Prostate gland (tissue), 2 donors: ENCODE measurements around the gene CMTM8. TPM values are rescaled to one million over a fixed set of nuclear protein-coding genes. Genes with fewer than 3 reads are reported as not detected.

Source experiments
- DNase-seq: peaks from one replicate; pipeline ENCODE4 v3.0.0-alpha.2; 2019; ENCODE audit warnings: low spot score
- H3K27ac ChIP-seq, 2 donors: fragments of 200-600 bp; sonication (generic); 2 replicates each; pipeline ENCODE4 v1.5.1; 2017 to 2019
- H3K27me3 ChIP-seq: fragments of 200-600 bp; sonication (generic); replicated peaks from 2 replicates; pipeline ENCODE4 v1.5.1; 2019; ENCODE audit not compliant: insufficient read depth
- H3K36me3 ChIP-seq, 2 donors: fragments of 200-600 bp; sonication (generic); 1 replicate in 1 of 2; 2 replicates in 1 of 2; pipeline versions ENCODE4 v1.5.1 to v1.8.1; 2017 to 2019
- H3K4me1 ChIP-seq: fragments of 200-600 bp; sonication (generic); replicated peaks from 2 replicates; pipeline ENCODE4 v1.5.1; 2019
- H3K4me3 ChIP-seq, 2 donors: fragments of 200-600 bp; sonication (generic); 2 replicates each; pipeline ENCODE4 v1.5.1; 2017 to 2019
- H3K9me3 ChIP-seq: fragments of 200-600 bp; sonication (generic); 2 replicates; pipeline ENCODE4 v1.5.1; 2017
- POLR2A ChIP-seq: fragments of 450-650 bp; IDR thresholded peaks from one replicate; pipeline ENCODE4 v1.6.1; 2016; ENCODE audit warnings: antibody characterized with exemption, mild to moderate bottlenecking
- POLR2AphosphoS5 ChIP-seq: sonication (generic); formaldehyde crosslinking; IDR thresholded peaks from one replicate; pipeline ENCODE4 v1.6.1; 2017; ENCODE audit warnings: antibody characterized with exemption
- WGBS: methylation state at CpG from one replicate; pipeline ENCODE4 v1.1.5; 2018; 5-methylcytosine and 5-hydroxymethylcytosine counted together
- intact Hi-C: fragments of 100-400 bp; cut with DNase I; formaldehyde crosslinking; loops from one replicate; pipeline ENCODE4 v1.14.2; 2022
- total RNA-seq, 2 donors: library from RNA; depleted of rRNA; stranded (reverse); fragments of >200 nt; gene quantifications; one replicate each; pipeline ENCODE4 v1.1.0, GENCODE V29; 2016
- TF ChIP-seq, protein P1 (sequence below), 4 experiments: fragments of 200-600 bp in 2 of 4; fragments of 450-650 bp in 2 of 4; sonication (generic) in 2 of 4; IDR thresholded peaks; 1 replicate in 3 of 4; 2 replicates in 1 of 4; pipeline ENCODE4 v1.5.1; 2016 to 2019; ENCODE audit warnings: antibody characterized with exemption in 4 of 4, mild to moderate bottlenecking in 2 of 4, moderate library complexity in 2 of 4

The CMTM8 gene
- total RNA-seq, 2 donors from 2014 or later = 28.8 to 30.3 TPM

DNA sequence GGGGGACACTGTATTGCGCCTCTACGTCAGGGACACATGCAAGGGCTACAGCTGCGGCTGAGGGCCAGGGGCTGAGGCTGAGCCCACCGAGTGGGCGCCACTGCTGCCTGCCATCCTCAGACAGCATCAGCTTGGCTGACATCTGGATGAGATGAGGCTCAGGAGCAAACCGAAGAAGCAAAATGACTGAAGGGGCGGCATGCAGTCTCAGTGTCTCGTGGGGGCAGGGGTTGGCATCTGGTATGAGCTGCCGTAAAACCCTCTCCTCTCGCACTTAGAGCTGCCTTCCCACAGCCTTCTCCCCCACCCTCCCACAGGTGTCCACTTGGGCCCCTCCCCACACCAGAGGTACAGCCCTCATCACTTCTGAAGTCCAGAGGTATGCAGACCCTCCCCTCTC lies 129.0 kb downstream of the CMTM8 start:
- Histone ChIP-seq H3K36me3 (no peaks in the 10 kb centered on the region), H3K9me3 (no peaks in the 10 kb centered on the region), H3K27ac (no peak overlapping the region), H3K4me3 (no peak overlapping the region), H3K27me3 (no peaks in the 10 kb centered on the region), H3K4me1 (no peaks in the 10 kb centered on the region)
- intact Hi-C loops = no loop called here
- 96% methylated on average over 10 of the region's 10 CpGs for WGBS
- TF ChIP-seq, protein P1, sequence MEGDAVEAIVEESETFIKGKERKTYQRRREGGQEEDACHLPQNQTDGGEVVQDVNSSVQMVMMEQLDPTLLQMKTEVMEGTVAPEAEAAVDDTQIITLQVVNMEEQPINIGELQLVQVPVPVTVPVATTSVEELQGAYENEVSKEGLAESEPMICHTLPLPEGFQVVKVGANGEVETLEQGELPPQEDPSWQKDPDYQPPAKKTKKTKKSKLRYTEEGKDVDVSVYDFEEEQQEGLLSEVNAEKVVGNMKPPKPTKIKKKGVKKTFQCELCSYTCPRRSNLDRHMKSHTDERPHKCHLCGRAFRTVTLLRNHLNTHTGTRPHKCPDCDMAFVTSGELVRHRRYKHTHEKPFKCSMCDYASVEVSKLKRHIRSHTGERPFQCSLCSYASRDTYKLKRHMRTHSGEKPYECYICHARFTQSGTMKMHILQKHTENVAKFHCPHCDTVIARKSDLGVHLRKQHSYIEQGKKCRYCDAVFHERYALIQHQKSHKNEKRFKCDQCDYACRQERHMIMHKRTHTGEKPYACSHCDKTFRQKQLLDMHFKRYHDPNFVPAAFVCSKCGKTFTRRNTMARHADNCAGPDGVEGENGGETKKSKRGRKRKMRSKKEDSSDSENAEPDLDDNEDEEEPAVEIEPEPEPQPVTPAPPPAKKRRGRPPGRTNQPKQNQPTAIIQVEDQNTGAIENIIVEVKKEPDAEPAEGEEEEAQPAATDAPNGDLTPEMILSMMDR (IDR thresholded peaks at IDR 0.05) = no peak
- TF ChIP-seq POLR2AphosphoS5 (no peak), POLR2A (no peak)
- DNase-seq = no peak

DNA sequence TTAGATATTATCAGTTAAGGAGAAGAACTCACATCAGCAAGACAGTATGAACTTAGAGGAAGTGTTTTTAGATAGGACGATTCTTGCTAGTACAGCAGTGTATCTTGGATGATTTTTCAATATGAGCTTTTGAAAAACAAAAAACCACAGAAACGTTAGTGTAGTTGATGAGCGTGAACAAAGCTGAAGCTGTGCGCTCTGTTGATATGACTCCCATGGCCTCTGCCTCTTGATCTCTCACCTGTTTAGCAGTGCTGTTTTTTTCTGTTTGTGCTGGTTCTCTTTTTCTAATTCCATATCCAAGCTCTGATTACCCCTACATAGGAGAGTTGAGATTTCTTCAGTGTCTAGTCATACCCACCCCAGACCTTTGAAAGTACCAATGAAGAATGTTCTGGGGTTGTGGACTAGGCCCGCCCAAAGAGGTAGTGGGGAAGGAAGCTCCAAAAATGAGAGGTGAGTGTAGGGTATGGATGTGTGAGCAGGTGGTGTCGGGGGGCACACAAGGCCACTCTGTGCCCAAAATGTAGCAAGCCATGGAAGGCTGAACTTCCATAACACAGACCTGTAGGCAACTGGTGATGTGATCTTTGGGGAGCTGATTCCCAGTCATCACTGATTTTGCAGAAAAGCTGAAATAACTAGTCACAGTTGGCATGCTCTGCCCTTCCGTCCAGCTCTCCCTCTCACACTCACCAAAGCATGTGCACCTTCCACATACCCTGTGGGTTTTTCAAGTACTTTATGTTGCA lies 133.2 kb downstream of the CMTM8 start:
- 87% methylated on average over 7 of the region's 7 CpGs for WGBS
- no peaks in the 10 kb centered on the region for H3K36me3 ChIP-seq
- no peaks in the 10 kb centered on the region for H3K27me3 ChIP-seq
- H3K4me1 ChIP-seq = no peaks in the 10 kb centered on the region
- no peak overlapping the region for H3K27ac ChIP-seq
- H3K4me3 ChIP-seq = no peak overlapping the region
- H3K9me3 ChIP-seq = no peaks in the 10 kb centered on the region
- TF ChIP-seq POLR2A (no peak), POLR2AphosphoS5 (no peak)
- TF ChIP-seq, protein P1 (IDR thresholded peaks at IDR 0.05) = no peak
- intact Hi-C loops = no loop called here
- no peak for DNase-seq

DNA sequence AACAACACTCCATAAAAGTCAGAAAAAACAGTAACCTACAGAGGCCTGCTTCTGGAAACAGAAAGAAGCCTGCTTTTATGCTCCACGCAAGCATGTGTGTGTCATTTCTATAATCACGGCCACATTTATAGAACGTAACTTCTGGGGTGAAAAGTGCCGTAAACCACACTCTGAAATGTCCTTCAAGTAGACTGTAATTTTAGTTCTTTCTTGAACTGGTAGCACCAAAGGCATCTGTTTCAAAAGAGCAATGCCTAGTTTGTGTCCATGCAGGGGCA lies 133.7 kb downstream of the CMTM8 start:
- intact Hi-C loops = no loop called here
- Histone ChIP-seq H3K27me3 (no peaks in the 10 kb centered on the region), H3K9me3 (no peaks in the 10 kb centered on the region), H3K4me3 (no peak overlapping the region), H3K36me3 (no peaks in the 10 kb centered on the region), H3K4me1 (no peaks in the 10 kb centered on the region), H3K27ac (no peak overlapping the region)
- DNase-seq = no peak
- TF ChIP-seq, protein P1 (IDR thresholded peaks at IDR 0.05) = no peak
- TF ChIP-seq POLR2A (no peak), POLR2AphosphoS5 (no peak)
- 91% methylated on average over 4 of the region's 4 CpGs for WGBS

DNA sequence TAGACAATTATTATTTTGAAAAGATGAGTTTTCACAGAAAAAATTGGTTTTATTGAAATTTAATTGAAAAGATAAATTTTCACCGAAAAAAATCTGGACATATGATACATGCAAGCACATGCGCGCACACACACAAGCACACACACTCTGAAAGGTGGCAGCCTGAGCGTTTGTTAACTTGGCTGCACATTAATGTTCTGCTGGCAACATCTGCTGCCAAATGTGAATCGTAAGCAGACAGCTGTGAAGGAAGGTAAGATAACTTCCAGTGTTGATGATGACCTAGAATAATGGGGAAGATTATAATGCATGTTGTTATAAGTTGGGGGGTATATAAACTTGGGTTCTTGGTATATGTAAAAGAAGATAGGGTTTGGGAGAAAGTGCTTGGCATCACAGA lies 134.8 kb downstream of the CMTM8 start:
- DNase-seq = no peak
- intact Hi-C loops = no loop called here
- no peaks in the 10 kb centered on the region for H3K9me3 ChIP-seq
- H3K27ac ChIP-seq = no peak overlapping the region
- 67% methylated on average over 5 of the region's 5 CpGs for WGBS
- no peak overlapping the region for H3K4me3 ChIP-seq
- no peaks in the 10 kb centered on the region for H3K36me3 ChIP-seq
- TF ChIP-seq POLR2AphosphoS5 (no peak), POLR2A (no peak)
- TF ChIP-seq, protein P1 (IDR thresholded peaks at IDR 0.05) = no peak
- H3K4me1 ChIP-seq = no peaks in the 10 kb centered on the region
- no peaks in the 10 kb centered on the region for H3K27me3 ChIP-seq

DNA sequence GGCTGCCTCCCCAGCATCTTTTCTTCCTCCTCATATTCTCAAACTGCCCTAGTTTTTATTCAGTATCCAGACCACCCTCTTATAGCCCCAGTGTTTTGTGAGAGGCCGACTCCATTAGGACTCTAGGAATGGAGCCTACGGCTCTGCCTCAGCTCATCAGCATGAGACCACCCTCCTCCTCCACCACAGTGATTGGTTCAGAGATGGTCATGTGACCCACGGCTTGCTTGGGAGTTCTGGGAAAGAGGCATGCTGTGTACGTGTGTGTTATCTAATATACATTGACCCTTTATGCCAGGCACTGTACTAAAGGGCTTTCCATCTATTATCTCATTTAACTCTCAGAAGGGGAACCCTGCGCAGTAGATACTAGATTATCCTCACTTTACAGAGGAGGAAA lies 135.4 kb downstream of the CMTM8 start:
- DNase-seq = no peak
- TF ChIP-seq POLR2A (no peak), POLR2AphosphoS5 (no peak)
- TF ChIP-seq, protein P1 (IDR thresholded peaks at IDR 0.05) = no peak
- Histone ChIP-seq H3K27me3 (no peaks in the 10 kb centered on the region), H3K4me1 (no peaks in the 10 kb centered on the region), H3K9me3 (no peaks in the 10 kb centered on the region), H3K27ac (no peak overlapping the region), H3K4me3 (no peak overlapping the region), H3K36me3 (no peaks in the 10 kb centered on the region)
- WGBS = 79% methylated on average over 5 of the region's 5 CpGs
- intact Hi-C loops = loop anchor here (2.0 kb wide), 1 partner anchor 95 kb away; no protein-coding TSS in a partner anchor
